CD4-positive, CD25-positive, alpha-beta regulatory T cell (primary cell): Measurements from ENCODE around the gene LIMS1. TPM values are rescaled to one million over a fixed set of nuclear protein-coding genes. Genes with fewer than 3 reads are reported as not detected.
"Not testable (repeated sequence)": the region's sequence is repeated elsewhere in the genome, so short reads cannot be mapped to it uniquely, and the experiment has no call there.

ENCODE experiments used
- ATAC-seq, 2 donors: fragments of 150-1000 bp; cut with Tn5 transposase; one replicate each; pipeline ENCODE4 v1.10.0; 2021; ENCODE audit warnings: low read depth in 2 of 2, moderate number of reproducible peaks in 2 of 2, moderate library complexity in 1 of 2
- DNase-seq, 3 donors: peaks; one replicate each; pipeline versions ENCODE4 v3.0.0 to v3.0.0-alpha.2; 2012 to 2022; ENCODE audit warnings: mixed read lengths in 1 of 3
- H3K27ac ChIP-seq: one replicate; pipeline ENCODE4 v1.7.0; 2013; ENCODE audit warnings: mild to moderate bottlenecking, low read length; ENCODE audit not compliant: insufficient read depth, poor library complexity, severe bottlenecking
- H3K27me3 ChIP-seq: one replicate; pipeline ENCODE4 v1.7.0; 2013; ENCODE audit warnings: low read length; ENCODE audit not compliant: control insufficient read depth, insufficient read depth
- H3K36me3 ChIP-seq: one replicate; pipeline ENCODE4 v1.7.0; 2013; ENCODE audit warnings: mild to moderate bottlenecking, low read length, moderate library complexity; ENCODE audit not compliant: control insufficient read depth, insufficient read depth
- H3K4me1 ChIP-seq: 2 replicates; pipeline ENCODE4 v1.7.0; 2013; ENCODE audit warnings: mild to moderate bottlenecking, low read length; ENCODE audit not compliant: insufficient read depth, control insufficient read depth, poor library complexity, severe bottlenecking
- H3K4me3 ChIP-seq: one replicate; pipeline ENCODE4 v1.7.0; 2013; ENCODE audit warnings: low read depth, mild to moderate bottlenecking, low read length, moderate library complexity
- H3K9me3 ChIP-seq, 2 experiments: 1 replicate in 1 of 2; 2 replicates in 1 of 2; pipeline ENCODE4 v1.7.0; 2013; ENCODE audit warnings: low read length in 2 of 2, mild to moderate bottlenecking in 1 of 2, moderate library complexity in 1 of 2; ENCODE audit not compliant: control insufficient read depth in 2 of 2
- H3K27ac Mint-ChIP-seq, 3 donors: one replicate each; pipeline ENCODE4 v1.8.0; 2020 to 2022; ENCODE audit warnings: mild to moderate bottlenecking in 3 of 3, mixed read lengths in 3 of 3, moderate library complexity in 2 of 3
- H3K27me3 Mint-ChIP-seq: one replicate; pipeline ENCODE4 v1.8.0; 2022; ENCODE audit warnings: mild to moderate bottlenecking, mixed read lengths
- H3K36me3 Mint-ChIP-seq: one replicate; pipeline ENCODE4 v1.8.0; 2020; ENCODE audit warnings: mixed read lengths
- H3K4me1 Mint-ChIP-seq, 4 donors: one replicate each; pipeline ENCODE4 v1.8.0; 2020 to 2022; ENCODE audit warnings: mixed read lengths in 4 of 4, mild to moderate bottlenecking in 1 of 4
- H3K4me3 Mint-ChIP-seq, 4 donors: one replicate each; pipeline ENCODE4 v1.8.0; 2020 to 2022; ENCODE audit warnings: mild to moderate bottlenecking in 4 of 4, mixed read lengths in 4 of 4, moderate library complexity in 3 of 4
- H3K9me3 Mint-ChIP-seq, 7 donors: one replicate each; pipeline ENCODE4 v1.8.0; 2020 to 2022; ENCODE audit warnings: mixed read lengths in 7 of 7, mild to moderate bottlenecking in 3 of 7, moderate library complexity in 2 of 7
- polyA plus RNA-seq, 4 donors: library from polyadenylated mRNA; unstranded; fragments of 300-500 nt; fragmentation: Illumina TruSeq; gene quantifications; one replicate each; pipeline ENCODE4 v1.2.3, GENCODE V29; 2021
- total RNA-seq: library from RNA; stranded (reverse); gene quantifications from one replicate; pipeline ENCODE4 v1.2.3, GENCODE V29; 2022

Gene LIMS1
- total and polyA plus RNA-seq, 5 donors from 2014 or later, result 109 to 235 (median 158) TPM

GRCh38 chr2:108640731-108641130 lies 106.5 kb downstream of the LIMS1 start:
- no peak overlapping the region for H3K27ac ChIP-seq
- H3K27ac Mint-ChIP-seq, result peak overlapping the region; percentile 21 to 48 (median 40)
- H3K9me3 ChIP-seq, result no peaks in the 10 kb centered on the region
- ATAC-seq (no peak), DNase-seq (no peak)
- H3K4me1 ChIP-seq, result peaks cover 10% of the 10 kb centered on the region
- H3K36me3 ChIP-seq, result peaks cover 5% of the 10 kb centered on the region
- no peak overlapping the region for H3K4me3 ChIP-seq
- H3K27me3 ChIP-seq, result no peaks in the 10 kb centered on the region
- peaks cover 0 to 3% (median 0%) of the 10 kb centered on the region in 7 donors for H3K9me3 Mint-ChIP-seq
- H3K36me3 Mint-ChIP-seq, result peaks cover 24% of the 10 kb centered on the region
- H3K4me1 Mint-ChIP-seq, result peaks cover 17 to 43% (median 29%) of the 10 kb centered on the region in 4 donors
- no peaks in the 10 kb centered on the region for H3K27me3 Mint-ChIP-seq
- H3K4me3 Mint-ChIP-seq, result no peak overlapping the region

- Mint-ChIP-seq H3K9me3 (peaks cover 0 to 3% (median 0%) of the 10 kb centered on the region in 7 donors), H3K36me3 (peaks cover 24% of the 10 kb centered on the region), H3K4me3 (no peak overlapping the region), H3K4me1 (peaks cover 12 to 39% (median 27%) of the 10 kb centered on the region in 4 donors), H3K27ac (no peak overlapping the region), H3K27me3 (no peaks in the 10 kb centered on the region)
- no peak overlapping the region for H3K27ac ChIP-seq
- ATAC-seq (no peak), DNase-seq (no peak)
- H3K4me3 ChIP-seq, result no peak overlapping the region
- peaks cover under 1% of the 10 kb centered on the region for H3K4me1 ChIP-seq
- peaks cover 5% of the 10 kb centered on the region for H3K36me3 ChIP-seq
- no peaks in the 10 kb centered on the region for H3K27me3 ChIP-seq
- no peaks in the 10 kb centered on the region for H3K9me3 ChIP-seq
These were observed 107.5 kb downstream of the LIMS1 start for GRCh38 chr2:108641756-108642155.

- no peaks in the 10 kb centered on the region for H3K27me3 Mint-ChIP-seq
- no peaks in the 10 kb centered on the region for H3K9me3 ChIP-seq
- ATAC-seq (no peak), DNase-seq (no peak)
- H3K9me3 Mint-ChIP-seq, result peaks cover 0 to 3% (median 0%) of the 10 kb centered on the region in 7 donors
- H3K4me3 Mint-ChIP-seq, result no peak overlapping the region
- H3K27ac ChIP-seq, result no peak overlapping the region
- no peaks in the 10 kb centered on the region for H3K27me3 ChIP-seq
- H3K4me1 ChIP-seq, result no peaks in the 10 kb centered on the region
- H3K36me3 Mint-ChIP-seq, result peaks cover 20% of the 10 kb centered on the region
- peaks cover 18 to 50% (median 33%) of the 10 kb centered on the region in 4 donors for H3K4me1 Mint-ChIP-seq
- H3K4me3 ChIP-seq, result no peak overlapping the region
- H3K27ac Mint-ChIP-seq, result no peak overlapping the region
- H3K36me3 ChIP-seq, result peaks cover 5% of the 10 kb centered on the region
These were observed 109.1 kb downstream of the LIMS1 start for GRCh38 chr2:108643261-108643849.

GRCh38 chr2:108643862-108644261 lies 109.6 kb downstream of the LIMS1 start:
- H3K36me3 ChIP-seq, H3K4me3 Mint-ChIP-seq, ATAC-seq, H3K9me3 Mint-ChIP-seq, DNase-seq, H3K4me1 ChIP-seq, H3K27me3 ChIP-seq, H3K4me3 ChIP-seq, H3K27me3 Mint-ChIP-seq, H3K9me3 ChIP-seq, H3K27ac ChIP-seq, H3K27ac Mint-ChIP-seq: not testable (repeated sequence)
- Mint-ChIP-seq H3K4me1 (peaks cover 20 to 55% (median 35%) of the 10 kb centered on the region in 4 donors), H3K36me3 (peaks cover 19% of the 10 kb centered on the region)

- ATAC-seq, H3K4me1 ChIP-seq, H3K27me3 Mint-ChIP-seq, H3K9me3 Mint-ChIP-seq, H3K27ac ChIP-seq, H3K27ac Mint-ChIP-seq, H3K36me3 ChIP-seq, DNase-seq, H3K27me3 ChIP-seq, H3K9me3 ChIP-seq, H3K4me3 ChIP-seq, H3K4me3 Mint-ChIP-seq: not testable (repeated sequence)
- H3K36me3 Mint-ChIP-seq, result peaks cover 16% of the 10 kb centered on the region
- H3K4me1 Mint-ChIP-seq, result peaks cover 20 to 56% (median 38%) of the 10 kb centered on the region in 4 donors
These were observed 110.2 kb downstream of the LIMS1 start for GRCh38 chr2:108644446-108644845.

GRCh38 chr2:108648796-108649195 lies 114.5 kb downstream of the LIMS1 start:
- peaks cover 21% of the 10 kb centered on the region for H3K4me1 ChIP-seq
- H3K27me3 ChIP-seq, H3K4me3 ChIP-seq, ATAC-seq, H3K27me3 Mint-ChIP-seq, H3K27ac ChIP-seq, DNase-seq, H3K36me3 ChIP-seq, H3K27ac Mint-ChIP-seq, H3K9me3 ChIP-seq, H3K9me3 Mint-ChIP-seq, H3K36me3 Mint-ChIP-seq: not testable (repeated sequence)
- H3K4me3 Mint-ChIP-seq, result peak overlapping the region in 3 of 4 donors; percentile 12 to 22 (median 22)
- peaks cover 30 to 68% (median 47%) of the 10 kb centered on the region in 4 donors for H3K4me1 Mint-ChIP-seq

GRCh38 chr2:108650465-108650864 lies 116.2 kb downstream of the LIMS1 start:
- not testable (repeated sequence) for DNase-seq, H3K27ac ChIP-seq, H3K36me3 ChIP-seq, H3K27me3 Mint-ChIP-seq, H3K36me3 Mint-ChIP-seq, H3K27me3 ChIP-seq, ATAC-seq, H3K9me3 ChIP-seq, H3K4me3 ChIP-seq, H3K9me3 Mint-ChIP-seq
- Mint-ChIP-seq H3K4me1 (peaks cover 30 to 70% (median 48%) of the 10 kb centered on the region in 4 donors), H3K4me3 (peak overlapping the region in 2 of 4 donors; percentile 32 to 65), H3K27ac (peak overlapping the region in 1 of 3 donors; percentile 64)
- peaks cover 21% of the 10 kb centered on the region for H3K4me1 ChIP-seq

- H3K27me3 ChIP-seq, H3K36me3 ChIP-seq, H3K27ac ChIP-seq, H3K36me3 Mint-ChIP-seq, H3K27me3 Mint-ChIP-seq, H3K9me3 Mint-ChIP-seq, DNase-seq, H3K9me3 ChIP-seq: not testable (repeated sequence)
- peak overlapping the region in 1 of 3 donors; percentile 64 for H3K27ac Mint-ChIP-seq
- Histone ChIP-seq H3K4me3 (peak overlapping the region; percentile 41), H3K4me1 (peaks cover 21% of the 10 kb centered on the region)
- ATAC-seq, result peak in 1 of 2 donors; percentile 19
- H3K4me3 Mint-ChIP-seq, result peak overlapping the region; percentile 2 to 84 (median 61)
- peaks cover 26 to 60% (median 45%) of the 10 kb centered on the region in 4 donors for H3K4me1 Mint-ChIP-seq
These were observed 117.2 kb downstream of the LIMS1 start for GRCh38 chr2:108651468-108651867.
